A673 (cell line): ENCODE results near the gene APC2. TPM values are rescaled to one million over a fixed set of nuclear protein-coding genes. Genes with fewer than 3 reads are reported as not detected.

Source experiments
- BruUV-seq: library from RNA; stranded (reverse); fragments of 400-500 nt; replicated peaks from 2 replicates; lab custom pipeline; 2021; lab: Mats Ljungman, UMichigan
- CTCF ChIA-PET: fragments of 300-600 bp; sonication (Branson Sonifier 250); formaldehyde crosslinking; loops from one replicate; lab custom pipeline; 2022; ENCODE audit warnings: antibody characterized with exemption; lab: Charles Lee
- POLR2A ChIA-PET: fragments of 300-600 bp; sonication (Branson Sonifier 250); formaldehyde crosslinking; loops from one replicate; lab custom pipeline; 2022; ENCODE audit warnings: antibody characterized with exemption; ENCODE audit not compliant: low non-redundant PET; lab: Charles Lee
- DNase-seq: peaks from one replicate; pipeline ENCODE4 v3.0.0-alpha.2; 2015; ENCODE audit warnings: low spot score
- H3K27ac ChIP-seq: fragments of 200-600 bp; sonication (generic); 2 replicates; pipeline ENCODE4 v1.5.1; 2016; ENCODE audit warnings: mixed run types, low read depth, mild to moderate bottlenecking, mixed read lengths, antibody characterized with exemption, low read length; ENCODE audit not compliant: poor library complexity, severe bottlenecking
- H3K27me3 ChIP-seq: fragments of 200-600 bp; sonication (generic); replicated peaks from 2 replicates; pipeline ENCODE4 v1.6.1; 2017; ENCODE audit warnings: mixed run types, low read depth, mild to moderate bottlenecking, mixed read lengths, antibody characterized with exemption, low read length; ENCODE audit not compliant: insufficient read depth, poor library complexity
- H3K36me3 ChIP-seq: fragments of 200-600 bp; sonication (generic); 2 replicates; pipeline ENCODE4 v1.6.1; 2016; ENCODE audit warnings: mixed run types, mild to moderate bottlenecking, mixed read lengths, antibody characterized with exemption, low read length; ENCODE audit not compliant: insufficient read depth, poor library complexity, severe bottlenecking
- H3K4me1 ChIP-seq: fragments of 200-600 bp; sonication (generic); 2 replicates; pipeline ENCODE4 v1.6.1; 2017; ENCODE audit warnings: mixed run types, mild to moderate bottlenecking, mixed read lengths, antibody characterized with exemption, low read length; ENCODE audit not compliant: insufficient read depth, poor library complexity, severe bottlenecking
- H3K4me3 ChIP-seq: fragments of 200-600 bp; sonication (generic); 2 replicates; pipeline ENCODE4 v1.5.1; 2016; ENCODE audit warnings: low read depth, mixed run types, mild to moderate bottlenecking, mixed read lengths, low read length; ENCODE audit not compliant: poor library complexity, severe bottlenecking
- H3K9me3 ChIP-seq: fragments of 200-600 bp; sonication (generic); 2 replicates; pipeline ENCODE4 v1.6.1; 2016; ENCODE audit warnings: mixed run types, low read depth, mild to moderate bottlenecking, mixed read lengths, antibody characterized with exemption, low read length; ENCODE audit not compliant: poor library complexity, severe bottlenecking
- EZH2 ChIP-seq: fragments of 200-600 bp; sonication (generic); IDR thresholded peaks from 2 replicates; pipeline ENCODE4 v1.6.1; 2017; ENCODE audit warnings: borderline replicate concordance, low read depth, mild to moderate bottlenecking, mixed read lengths, antibody characterized with exemption, low read length; ENCODE audit not compliant: poor library complexity, severe bottlenecking
- intact Hi-C: fragments of 100-400 bp; cut with micrococcal nuclease; formaldehyde crosslinking; loops from one replicate; pipeline ENCODE4 v1.10.0; 2022; ENCODE audit not compliant: unreplicated experiment
- total RNA-seq: library from RNA; stranded (reverse); gene quantifications from 2 replicates; pipeline ENCODE4 v1.2.3, GENCODE V29; 2021
- TF ChIP-seq, protein P1 (sequence below): fragments of 300-800, 200-600 bp; sonication (generic); conservative IDR thresholded peaks from 2 replicates; pipeline ENCODE4 v1.5.1; 2017; ENCODE audit warnings: low read depth, mild to moderate bottlenecking, antibody characterized with exemption, low read length, moderate library complexity, mixed read lengths

The APC2 gene
- total RNA-seq, 1 experiment from 2014 or later: 1.3 TPM

DNA sequence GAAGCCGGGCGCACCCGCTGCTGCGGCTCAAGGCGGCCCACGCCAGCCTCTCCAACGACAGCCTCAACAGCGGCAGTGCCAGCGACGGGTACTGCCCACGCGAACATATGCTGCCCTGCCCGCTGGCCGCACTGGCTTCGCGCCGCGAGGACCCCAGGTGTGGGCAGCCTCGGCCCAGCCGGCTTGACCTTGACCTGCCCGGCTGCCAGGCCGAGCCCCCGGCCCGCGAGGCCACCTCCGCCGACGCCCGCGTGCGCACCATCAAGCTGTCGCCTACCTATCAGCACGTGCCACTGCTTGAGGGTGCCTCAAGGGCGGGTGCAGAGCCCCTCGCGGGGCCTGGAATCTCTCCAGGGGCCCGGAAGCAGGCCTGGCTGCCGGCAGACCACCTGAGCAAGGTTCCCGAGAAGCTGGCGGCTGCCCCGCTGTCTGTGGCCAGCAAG lies 16.1 kb downstream of the APC2 start:
- Histone ChIP-seq H3K36me3 (no peaks in the 10 kb centered on the region), H3K27ac (no peak overlapping the region), H3K27me3 (peaks cover 52% of the 10 kb centered on the region), H3K4me3 (no peak overlapping the region), H3K4me1 (peaks cover 17% of the 10 kb centered on the region), H3K9me3 (no peaks in the 10 kb centered on the region)
- DNase-seq: no peak
- ChIA-PET CTCF (interaction anchor here (1.4 kb wide), 1 partner anchor 360 kb away, joined by 4 read pairs; no protein-coding TSS in a partner anchor), POLR2A (no interaction called here)
- no peak for TF ChIP-seq EZH2
- TF ChIP-seq, protein P1, sequence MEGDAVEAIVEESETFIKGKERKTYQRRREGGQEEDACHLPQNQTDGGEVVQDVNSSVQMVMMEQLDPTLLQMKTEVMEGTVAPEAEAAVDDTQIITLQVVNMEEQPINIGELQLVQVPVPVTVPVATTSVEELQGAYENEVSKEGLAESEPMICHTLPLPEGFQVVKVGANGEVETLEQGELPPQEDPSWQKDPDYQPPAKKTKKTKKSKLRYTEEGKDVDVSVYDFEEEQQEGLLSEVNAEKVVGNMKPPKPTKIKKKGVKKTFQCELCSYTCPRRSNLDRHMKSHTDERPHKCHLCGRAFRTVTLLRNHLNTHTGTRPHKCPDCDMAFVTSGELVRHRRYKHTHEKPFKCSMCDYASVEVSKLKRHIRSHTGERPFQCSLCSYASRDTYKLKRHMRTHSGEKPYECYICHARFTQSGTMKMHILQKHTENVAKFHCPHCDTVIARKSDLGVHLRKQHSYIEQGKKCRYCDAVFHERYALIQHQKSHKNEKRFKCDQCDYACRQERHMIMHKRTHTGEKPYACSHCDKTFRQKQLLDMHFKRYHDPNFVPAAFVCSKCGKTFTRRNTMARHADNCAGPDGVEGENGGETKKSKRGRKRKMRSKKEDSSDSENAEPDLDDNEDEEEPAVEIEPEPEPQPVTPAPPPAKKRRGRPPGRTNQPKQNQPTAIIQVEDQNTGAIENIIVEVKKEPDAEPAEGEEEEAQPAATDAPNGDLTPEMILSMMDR: no peak
- BruUV-seq: no TSS peak
- intact Hi-C loops: no loop called here

DNA sequence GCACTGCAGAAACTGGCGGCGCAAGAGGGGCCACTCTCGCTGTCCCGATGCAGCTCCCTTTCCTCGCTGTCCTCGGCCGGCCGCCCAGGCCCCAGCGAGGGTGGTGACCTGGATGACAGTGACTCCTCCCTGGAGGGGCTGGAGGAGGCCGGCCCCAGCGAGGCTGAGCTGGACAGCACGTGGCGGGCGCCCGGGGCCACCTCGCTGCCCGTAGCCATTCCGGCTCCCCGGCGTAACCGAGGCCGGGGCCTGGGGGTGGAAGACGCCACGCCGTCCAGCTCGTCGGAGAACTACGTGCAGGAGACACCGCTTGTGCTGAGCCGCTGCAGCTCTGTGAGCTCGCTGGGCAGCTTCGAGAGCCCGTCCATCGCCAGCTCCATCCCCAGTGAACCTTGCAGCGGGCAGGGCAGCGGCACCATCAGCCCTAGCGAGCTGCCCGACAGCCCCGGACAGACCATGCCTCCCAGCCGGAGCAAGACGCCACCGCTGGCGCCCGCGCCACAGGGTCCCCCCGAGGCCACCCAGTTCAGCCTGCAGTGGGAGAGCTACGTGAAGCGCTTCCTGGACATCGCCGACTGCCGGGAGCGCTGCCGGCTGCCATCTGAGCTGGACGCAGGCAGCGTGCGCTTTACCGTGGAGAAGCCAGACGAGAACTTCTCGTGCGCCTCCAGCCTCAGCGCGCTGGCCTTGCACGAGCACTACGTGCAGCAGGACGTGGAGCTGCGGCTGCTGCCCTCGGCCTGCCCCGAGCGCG lies 16.7 kb downstream of the APC2 start:
- no TSS peak for BruUV-seq
- peaks cover 58% of the 10 kb centered on the region for H3K27me3 ChIP-seq
- no peak for TF ChIP-seq EZH2
- TF ChIP-seq, protein P1: no peak
- no peak overlapping the region for H3K4me3 ChIP-seq
- POLR2A ChIA-PET: no interaction called here
- CTCF ChIA-PET: interaction anchor here (1.4 kb wide), 1 partner anchor 360 kb away, joined by 4 read pairs; no protein-coding TSS in a partner anchor
- no peaks in the 10 kb centered on the region for H3K36me3 ChIP-seq
- no peaks in the 10 kb centered on the region for H3K9me3 ChIP-seq
- no peak for DNase-seq
- no peak overlapping the region for H3K27ac ChIP-seq
- peaks cover 23% of the 10 kb centered on the region for H3K4me1 ChIP-seq
- intact Hi-C loops: no loop called here

DNA sequence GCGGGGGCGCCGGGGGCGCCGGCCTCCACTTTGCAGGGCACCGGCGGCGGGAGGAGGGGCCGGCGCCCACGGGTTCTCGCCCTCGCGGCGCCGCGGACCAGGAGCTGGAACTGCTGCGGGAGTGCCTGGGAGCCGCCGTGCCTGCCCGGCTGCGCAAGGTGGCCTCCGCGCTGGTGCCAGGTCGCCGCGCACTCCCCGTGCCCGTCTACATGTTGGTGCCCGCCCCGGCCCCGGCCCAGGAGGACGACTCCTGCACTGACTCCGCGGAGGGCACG lies 17.2 kb downstream of the APC2 start:
- H3K27ac ChIP-seq: no peak overlapping the region
- intact Hi-C loops: no loop called here
- DNase-seq: no peak
- H3K4me3 ChIP-seq: no peak overlapping the region
- no TSS peak for BruUV-seq
- no peaks in the 10 kb centered on the region for H3K36me3 ChIP-seq
- POLR2A ChIA-PET: no interaction called here
- peaks cover 63% of the 10 kb centered on the region for H3K27me3 ChIP-seq
- no peaks in the 10 kb centered on the region for H3K9me3 ChIP-seq
- CTCF ChIA-PET: interaction anchor here (1.4 kb wide), 1 partner anchor 359 kb away, joined by 4 read pairs; no protein-coding TSS in a partner anchor
- peaks cover 24% of the 10 kb centered on the region for H3K4me1 ChIP-seq
- TF ChIP-seq, protein P1: no peak
- TF ChIP-seq EZH2: no peak
